Ramos (cell line): ENCODE results near the gene SPATA31D3.
"Not testable (repeated sequence)": the region's sequence is repeated elsewhere in the genome, so short reads cannot be mapped to it uniquely, and the experiment has no call there.

Experiments
- in situ Hi-C: fragments of 300-500 bp; cut with MboI; formaldehyde crosslinking; loops from one replicate; pipeline ENCODE4 v1.14.3; 2022; ENCODE audit warnings: low sequenced_read_pairs; ENCODE audit not compliant: unreplicated experiment

SPATA31D3 gene

DNA sequence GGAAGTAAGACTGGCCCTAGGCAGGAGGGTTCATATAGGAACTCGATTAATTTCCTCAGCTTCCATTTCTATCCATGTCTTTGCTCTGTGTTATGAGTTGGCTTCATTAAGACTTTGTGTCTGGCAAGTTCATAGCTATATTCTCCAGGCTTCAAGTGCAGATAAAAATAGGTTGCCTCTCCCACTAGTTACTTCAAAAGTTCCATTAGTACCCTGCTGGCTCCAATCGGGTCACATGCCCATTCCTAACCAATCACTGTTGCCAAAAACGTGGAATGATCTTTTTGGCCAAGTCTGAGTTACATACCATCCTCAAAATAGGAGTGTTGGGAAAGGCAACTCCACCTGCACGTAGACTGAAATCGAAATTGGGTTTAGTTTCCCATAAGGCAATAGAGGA lies 31.5 kb downstream of the SPATA31D3 start:
- in situ Hi-C loops: no loop called here

DNA sequence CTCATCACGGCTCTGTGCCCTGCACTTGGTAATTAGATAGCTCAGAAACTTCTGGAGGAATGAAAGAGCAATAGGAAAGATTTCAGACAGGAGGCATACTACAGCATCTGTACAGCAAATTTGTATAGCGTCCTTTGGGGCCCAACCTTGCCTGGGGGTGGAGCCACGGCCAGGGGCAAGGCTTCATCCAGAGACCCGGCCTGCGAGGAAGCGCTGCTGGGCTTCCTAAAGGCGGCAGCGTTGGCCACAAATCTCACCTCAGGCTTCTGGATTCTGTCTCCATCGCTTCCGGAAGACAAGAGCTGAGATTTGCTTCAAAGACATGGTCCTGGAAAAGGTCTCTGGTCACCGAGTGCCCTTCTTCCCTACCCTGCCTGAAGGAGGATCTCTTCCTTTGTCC lies 33.1 kb downstream of the SPATA31D3 start:
- in situ Hi-C loops: no loop called here

GRCh38 chr9:81979196-81979595 lies 35.9 kb downstream of the SPATA31D3 start:
- in situ Hi-C loops: no loop called here

DNA sequence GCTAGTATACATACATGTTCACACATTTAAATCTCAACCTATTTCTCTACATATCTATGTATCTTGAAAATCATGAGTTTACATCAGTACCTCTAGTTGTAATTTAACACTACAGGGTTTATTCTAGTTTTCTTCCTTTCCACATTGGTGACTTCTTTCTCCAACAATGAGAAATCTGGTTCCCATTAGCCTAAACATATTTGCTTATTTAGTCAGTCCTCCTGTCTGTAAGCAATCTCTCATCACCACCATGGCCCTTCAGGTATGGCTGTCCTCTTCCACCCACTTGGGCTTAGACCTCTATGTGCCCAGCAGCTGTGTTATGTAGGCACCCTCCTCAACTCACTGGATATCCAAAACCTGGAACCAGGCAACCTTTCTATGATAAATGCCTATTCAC lies 37.3 kb downstream of the SPATA31D3 start:
- in situ Hi-C loops: no loop called here

GRCh38 chr9:81981883-81982282 lies 38.6 kb downstream of the SPATA31D3 start:
- in situ Hi-C loops: no loop called here

GRCh38 chr9:81984928-81985327 lies 41.6 kb downstream of the SPATA31D3 start:
- in situ Hi-C loops: no loop called here

DNA sequence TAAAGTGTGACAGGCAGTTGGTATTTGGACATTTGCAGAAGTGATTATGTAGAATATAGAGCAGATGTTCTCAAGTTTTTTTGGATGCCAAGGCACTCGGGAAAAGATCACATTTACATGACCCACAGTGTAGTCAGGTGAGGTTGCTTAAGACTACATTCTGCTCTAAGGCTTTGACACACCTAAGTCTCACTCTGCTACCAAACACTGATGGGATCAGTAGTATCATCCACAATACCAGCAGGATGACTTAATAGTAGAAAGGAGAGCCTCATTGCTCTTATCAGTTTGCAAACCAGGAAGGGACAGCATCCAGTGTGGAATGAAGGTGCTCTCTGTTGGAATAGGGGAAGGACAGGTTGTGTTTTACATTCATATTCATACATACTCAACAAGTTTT lies 42.8 kb downstream of the SPATA31D3 start:
- in situ Hi-C loops: no loop called here

DNA sequence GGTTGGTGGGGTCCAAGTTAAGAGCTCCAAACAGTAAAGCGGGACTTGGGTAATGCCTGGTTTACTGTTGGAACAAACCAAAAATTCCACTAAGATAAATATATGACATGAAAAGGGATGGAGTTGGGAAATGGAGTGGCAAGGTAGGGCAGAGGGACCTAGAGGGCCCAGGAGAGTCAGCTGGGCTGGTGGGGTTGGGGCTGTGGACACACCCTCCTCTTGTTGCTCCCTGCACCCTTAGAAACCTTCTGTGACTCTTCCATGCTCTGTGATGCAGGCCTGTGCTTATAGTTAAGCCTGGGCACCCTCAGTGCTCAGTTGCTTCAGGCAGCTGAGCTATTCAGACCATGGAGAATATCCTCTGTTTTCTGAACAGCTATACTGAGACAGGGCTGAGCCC lies 45.2 kb downstream of the SPATA31D3 start, which contains the start of gene SPATA31D1:
TSS of gene SPATA31D1 (plus strand) at position 301 of the 400 bp plus-strand sequence. CDS start at position 348, 47 bp downstream.
- in situ Hi-C loops: not testable (repeated sequence)

- in situ Hi-C loops: no loop called here
Observed at GRCh38 chr9:81989700-81990099, 46.4 kb downstream of the SPATA31D3 start.

DNA sequence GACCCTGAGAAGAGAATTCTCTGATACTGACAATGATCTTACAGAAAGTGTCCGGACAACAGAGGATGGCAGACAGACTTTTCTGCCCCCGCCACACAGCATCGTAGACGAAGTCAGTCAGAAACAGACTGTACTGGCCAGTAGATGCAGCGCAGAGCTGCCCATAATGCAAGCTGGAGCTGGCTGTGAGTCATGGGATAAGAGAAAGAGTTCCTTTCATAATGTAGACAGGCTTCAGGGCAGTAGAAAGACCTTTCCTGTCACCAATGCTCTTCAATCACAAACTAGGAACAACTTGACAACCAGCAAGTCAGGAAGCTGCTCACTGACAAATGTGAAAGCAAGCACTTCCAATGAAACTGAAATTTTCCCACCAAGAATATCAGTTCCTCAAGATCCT lies 50.4 kb downstream of the SPATA31D3 start:
- in situ Hi-C loops: no loop called here
